GM18868 (cell line): Measurements from ENCODE around the gene GADL1.

Experiments used
- ATAC-seq: cut with Tn5 transposase; IDR thresholded peaks from one replicate; pipeline ENCODE4 v1.9.1; 2021; ENCODE audit warnings: mild to moderate bottlenecking, moderate library complexity; ENCODE audit not compliant: unreplicated experiment

Gene GADL1

GRCh38 chr3:30886888-30887287 is 7.6 kb downstream of the GADL1 start:
- ATAC-seq = no peak

- ATAC-seq = no peak
These were observed 15.6 kb downstream of the GADL1 start for GRCh38 chr3:30878862-30879261.

GRCh38 chr3:30875505-30875904 is 19.0 kb downstream of the GADL1 start:
- no peak for ATAC-seq

GRCh38 chr3:30873671-30874070 is 20.8 kb downstream of the GADL1 start:
- ATAC-seq = no peak

GRCh38 chr3:30872879-30873278 is 21.6 kb downstream of the GADL1 start:
- ATAC-seq = no peak

GRCh38 chr3:30871720-30872119 is 22.7 kb downstream of the GADL1 start:
- ATAC-seq = no peak

- no peak for ATAC-seq
These were observed 29.6 kb downstream of the GADL1 start for GRCh38 chr3:30864836-30865235.

- no peak for ATAC-seq
These were observed 30.3 kb downstream of the GADL1 start for GRCh38 chr3:30864132-30864531.

GRCh38 chr3:30862004-30862403 is 32.5 kb downstream of the GADL1 start:
- no peak for ATAC-seq

GRCh38 chr3:30858894-30859389 is 35.5 kb downstream of the GADL1 start:
- ATAC-seq = no peak

GRCh38 chr3:30855400-30856292 is 38.8 kb downstream of the GADL1 start:
- ATAC-seq = no peak

- no peak for ATAC-seq
These were observed 41.6 kb downstream of the GADL1 start for GRCh38 chr3:30852833-30853232.

GRCh38 chr3:30848087-30848779 is 46.2 kb downstream of the GADL1 start:
- ATAC-seq = no peak

GRCh38 chr3:30847592-30847991 is 46.9 kb downstream of the GADL1 start:
- ATAC-seq = no peak

GRCh38 chr3:30845606-30846005 is 48.9 kb downstream of the GADL1 start:
- ATAC-seq = no peak

GRCh38 chr3:30843877-30844276 is 50.6 kb downstream of the GADL1 start:
- ATAC-seq = no peak

- ATAC-seq = no peak
These were observed 58.3 kb downstream of the GADL1 start for GRCh38 chr3:30836141-30836540.

- ATAC-seq = no peak
These were observed 58.8 kb downstream of the GADL1 start for GRCh38 chr3:30835667-30836066.

- ATAC-seq = no peak
These were observed 61.4 kb downstream of the GADL1 start for GRCh38 chr3:30832961-30833575.

- no peak for ATAC-seq
These were observed 67.4 kb downstream of the GADL1 start for GRCh38 chr3:30827080-30827479.

GRCh38 chr3:30826531-30826942 is 67.9 kb downstream of the GADL1 start:
- no peak for ATAC-seq
